ENCODE results near the gene FBXO46. TPM values are rescaled to one million over a fixed set of nuclear protein-coding genes. Genes with fewer than 3 reads are reported as not detected.
"Not testable (repeated sequence)": the region's sequence is repeated elsewhere in the genome, so short reads cannot be mapped to it uniquely, and the experiment has no call there.

Gene FBXO46
- total RNA-seq, 1 donor from 2014 or later: 29.9 TPM

- DNase-seq (ENCODE audit: low spot score): no peak
- no peak overlapping the region for H3K27ac Mint-ChIP-seq (ENCODE audit: unreplicated experiment)
- H3K9me3 Mint-ChIP-seq (ENCODE audit: unreplicated experiment): no peaks in the 10 kb centered on the region
- H3K36me3 Mint-ChIP-seq (ENCODE audit: low read depth, unreplicated experiment): peaks cover 3% of the 10 kb centered on the region
- no peaks in the 10 kb centered on the region for H3K4me1 Mint-ChIP-seq (ENCODE audit: unreplicated experiment)
- peaks cover 9% of the 10 kb centered on the region for H3K27me3 Mint-ChIP-seq (ENCODE audit: unreplicated experiment)
- H3K4me3 Mint-ChIP-seq (ENCODE audit: unreplicated experiment): no peak overlapping the region
- no peak for TF ChIP-seq CTCF (IDR thresholded peaks at IDR 0.05; ENCODE audit: unreplicated experiment)
Measured at GRCh38 chr19:45753548-45753947, 22.9 kb upstream of the FBXO46 start.

- Mint-ChIP-seq H3K4me3 (ENCODE audit: unreplicated experiment) (no peak overlapping the region), H3K27me3 (ENCODE audit: unreplicated experiment) (peaks cover 8% of the 10 kb centered on the region), H3K9me3 (ENCODE audit: unreplicated experiment) (no peaks in the 10 kb centered on the region), H3K36me3 (ENCODE audit: low read depth, unreplicated experiment) (peaks cover 3% of the 10 kb centered on the region), H3K27ac (ENCODE audit: unreplicated experiment) (no peak overlapping the region), H3K4me1 (ENCODE audit: unreplicated experiment) (no peaks in the 10 kb centered on the region)
- no peak for DNase-seq (ENCODE audit: low spot score)
- TF ChIP-seq CTCF (IDR thresholded peaks at IDR 0.05; ENCODE audit: unreplicated experiment): no peak
Measured at GRCh38 chr19:45752639-45753038, 21.9 kb upstream of the FBXO46 start.

GRCh38 chr19:45751483-45751882, 20.8 kb upstream of the FBXO46 start:
- H3K36me3 Mint-ChIP-seq (ENCODE audit: low read depth, unreplicated experiment); H3K4me1 Mint-ChIP-seq (ENCODE audit: unreplicated experiment); H3K27me3 Mint-ChIP-seq (ENCODE audit: unreplicated experiment); DNase-seq (ENCODE audit: low spot score); H3K4me3 Mint-ChIP-seq (ENCODE audit: unreplicated experiment); H3K9me3 Mint-ChIP-seq (ENCODE audit: unreplicated experiment): not testable (repeated sequence)
- peak overlapping the region; percentile 54 for H3K27ac Mint-ChIP-seq (ENCODE audit: unreplicated experiment)

- no peaks in the 10 kb centered on the region for H3K36me3 Mint-ChIP-seq (ENCODE audit: low read depth, unreplicated experiment)
- TF ChIP-seq CTCF (IDR thresholded peaks at IDR 0.05; ENCODE audit: unreplicated experiment): no peak
- H3K27me3 Mint-ChIP-seq (ENCODE audit: unreplicated experiment): peaks cover 3% of the 10 kb centered on the region
- H3K4me3 Mint-ChIP-seq (ENCODE audit: unreplicated experiment): no peak overlapping the region
- H3K4me1 Mint-ChIP-seq (ENCODE audit: unreplicated experiment): no peaks in the 10 kb centered on the region
- DNase-seq (ENCODE audit: low spot score): no peak
- no peaks in the 10 kb centered on the region for H3K9me3 Mint-ChIP-seq (ENCODE audit: unreplicated experiment)
- H3K27ac Mint-ChIP-seq (ENCODE audit: unreplicated experiment): no peak overlapping the region
Measured at GRCh38 chr19:45747513-45747912, 16.8 kb upstream of the FBXO46 start.

GRCh38 chr19:45746866-45747265, 16.2 kb upstream of the FBXO46 start:
- Mint-ChIP-seq H3K4me3 (ENCODE audit: unreplicated experiment) (no peak overlapping the region), H3K9me3 (ENCODE audit: unreplicated experiment) (no peaks in the 10 kb centered on the region), H3K4me1 (ENCODE audit: unreplicated experiment) (no peaks in the 10 kb centered on the region), H3K36me3 (ENCODE audit: low read depth, unreplicated experiment) (no peaks in the 10 kb centered on the region), H3K27me3 (ENCODE audit: unreplicated experiment) (peaks cover 3% of the 10 kb centered on the region), H3K27ac (ENCODE audit: unreplicated experiment) (no peak overlapping the region)
- TF ChIP-seq CTCF (IDR thresholded peaks at IDR 0.05; ENCODE audit: unreplicated experiment): no peak
- DNase-seq (ENCODE audit: low spot score): no peak

- DNase-seq (ENCODE audit: low spot score): no peak
- Mint-ChIP-seq H3K9me3 (ENCODE audit: unreplicated experiment) (no peaks in the 10 kb centered on the region), H3K4me1 (ENCODE audit: unreplicated experiment) (no peaks in the 10 kb centered on the region), H3K27ac (ENCODE audit: unreplicated experiment) (no peak overlapping the region), H3K36me3 (ENCODE audit: low read depth, unreplicated experiment) (no peaks in the 10 kb centered on the region), H3K4me3 (ENCODE audit: unreplicated experiment) (no peak overlapping the region), H3K27me3 (ENCODE audit: unreplicated experiment) (peaks cover 3% of the 10 kb centered on the region)
- no peak for TF ChIP-seq CTCF (IDR thresholded peaks at IDR 0.05; ENCODE audit: unreplicated experiment)
Measured at GRCh38 chr19:45745606-45746005, 14.9 kb upstream of the FBXO46 start.

Measured in endothelial cell (in vitro differentiated cells).